ENCODE measurements around the gene HTR2A.

DNA sequence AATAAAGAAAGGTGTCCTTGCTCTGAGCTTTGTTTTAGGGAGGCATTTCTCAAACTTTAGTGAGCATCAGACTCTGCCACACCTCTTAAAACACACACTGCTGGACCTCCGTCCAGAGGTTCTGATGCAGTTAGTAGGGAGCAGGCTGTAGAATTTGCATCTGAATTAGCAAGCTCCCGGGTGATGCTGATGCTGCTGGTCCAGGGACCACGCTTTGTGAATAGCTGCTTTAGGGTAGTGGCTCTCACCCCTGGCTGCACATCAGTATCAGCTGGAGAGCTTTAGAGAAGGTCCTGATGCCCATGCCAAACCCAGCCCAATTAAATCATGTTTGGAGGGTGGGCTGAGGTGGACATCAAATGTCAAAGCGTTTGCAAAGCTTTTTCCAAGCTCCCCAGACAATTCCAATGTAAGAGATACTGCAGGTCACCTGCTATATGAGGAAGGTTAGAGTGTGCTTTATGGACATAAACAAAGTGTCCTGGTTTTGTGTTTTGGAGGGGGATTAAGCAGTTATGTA lies 3.6 kb downstream of the HTR2A start:
- no peak for TF ChIP-seq CTCF (conservative IDR thresholded peaks at IDR 0.05)
- TF ChIP-seq ZFX (IDR thresholded peaks at IDR 0.05): no peak
